ENCODE data around the gene VAPA. TPM values are rescaled to one million over a fixed set of nuclear protein-coding genes. Genes with fewer than 3 reads are reported as not detected.

The VAPA gene
- total and polyA plus RNA-seq, 9 of the 15 experiments (the other 6 are each of a cell fraction or from before 2014, with no cell fraction given): 219 to 902 (median 526) TPM

DNA sequence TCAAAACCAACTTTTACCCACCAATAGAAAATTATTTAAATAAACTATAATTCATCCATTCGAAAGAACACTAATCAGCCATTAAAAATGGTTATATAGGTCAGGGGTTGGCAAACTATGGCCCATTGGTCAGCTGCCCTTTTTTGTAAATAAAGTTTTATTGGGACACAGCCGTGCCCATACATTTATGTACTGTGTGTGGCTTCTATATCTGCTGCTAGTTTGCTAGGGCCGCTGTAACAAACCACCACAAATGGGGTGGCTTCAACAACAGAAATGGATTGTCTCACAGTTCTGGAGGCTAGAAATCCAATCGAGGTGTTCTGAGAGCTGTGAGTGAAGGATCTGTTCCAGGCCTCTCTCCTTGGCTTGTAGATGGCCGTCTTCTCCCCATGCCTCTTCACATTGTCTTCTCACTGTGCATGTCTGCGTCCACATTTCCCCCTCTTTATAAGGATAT lies 35.0 kb upstream of the VAPA start (continued):
- TF ChIP-seq FOXO4 (CRISPR knock-in tag; IDR thresholded peaks at IDR 0.05): no peak
- no peak for TF ChIP-seq U2AF2 (optimal IDR thresholded peaks at IDR 0.05; ENCODE audit: low read depth, low read length)
- no peak for TF ChIP-seq HDAC3 (IDR thresholded peaks at IDR 0.05; ENCODE audit: borderline replicate concordance, partially characterized antibody)
- TF ChIP-seq SFPQ (IDR thresholded peaks at IDR 0.05; ENCODE audit: low read depth, low read length): no peak
- TF ChIP-seq NUFIP1 (IDR thresholded peaks at IDR 0.05; ENCODE audit: partially characterized antibody): no peak
- no peak for TF ChIP-seq TCF3 (CRISPR knock-in tag; IDR thresholded peaks at IDR 0.05)
- no peak for TF ChIP-seq PHF20 (IDR thresholded peaks at IDR 0.05; ENCODE audit: partially characterized antibody)
- TF ChIP-seq ELF1 (tag; IDR thresholded peaks at IDR 0.05): no peak
- no peak for TF ChIP-seq ASH1L (IDR thresholded peaks at IDR 0.05; ENCODE audit: borderline replicate concordance, low read depth, partially characterized antibody)
- TF ChIP-seq ZMIZ1 (IDR thresholded peaks at IDR 0.05; ENCODE audit: low read depth in 2 of 2, low read length in 2 of 2): no peak
- no peak for TF ChIP-seq FOXJ3 (CRISPR knock-in tag; IDR thresholded peaks at IDR 0.05)
- TF ChIP-seq CBX5 (IDR thresholded peaks at IDR 0.05; ENCODE audit: borderline replicate concordance, low read depth): no peak
- no peak; the same call in 1 of the 2 replicates for TF ChIP-seq ZNF41 (CRISPR knock-in tag; conservative IDR thresholded peaks at IDR 0.05)
- TF ChIP-seq ZNF121 (CRISPR knock-in tag; conservative IDR thresholded peaks at IDR 0.05): no peak
- no peak for TF ChIP-seq RUNX1 (IDR thresholded peaks at IDR 0.05; ENCODE audit: low read depth)
- TF ChIP-seq SIN3B (IDR thresholded peaks at IDR 0.05; ENCODE audit: low read depth): no peak
- no peak for TF ChIP-seq EGR1 (conservative IDR thresholded peaks at IDR 0.05)
- TF ChIP-seq, protein P1, sequence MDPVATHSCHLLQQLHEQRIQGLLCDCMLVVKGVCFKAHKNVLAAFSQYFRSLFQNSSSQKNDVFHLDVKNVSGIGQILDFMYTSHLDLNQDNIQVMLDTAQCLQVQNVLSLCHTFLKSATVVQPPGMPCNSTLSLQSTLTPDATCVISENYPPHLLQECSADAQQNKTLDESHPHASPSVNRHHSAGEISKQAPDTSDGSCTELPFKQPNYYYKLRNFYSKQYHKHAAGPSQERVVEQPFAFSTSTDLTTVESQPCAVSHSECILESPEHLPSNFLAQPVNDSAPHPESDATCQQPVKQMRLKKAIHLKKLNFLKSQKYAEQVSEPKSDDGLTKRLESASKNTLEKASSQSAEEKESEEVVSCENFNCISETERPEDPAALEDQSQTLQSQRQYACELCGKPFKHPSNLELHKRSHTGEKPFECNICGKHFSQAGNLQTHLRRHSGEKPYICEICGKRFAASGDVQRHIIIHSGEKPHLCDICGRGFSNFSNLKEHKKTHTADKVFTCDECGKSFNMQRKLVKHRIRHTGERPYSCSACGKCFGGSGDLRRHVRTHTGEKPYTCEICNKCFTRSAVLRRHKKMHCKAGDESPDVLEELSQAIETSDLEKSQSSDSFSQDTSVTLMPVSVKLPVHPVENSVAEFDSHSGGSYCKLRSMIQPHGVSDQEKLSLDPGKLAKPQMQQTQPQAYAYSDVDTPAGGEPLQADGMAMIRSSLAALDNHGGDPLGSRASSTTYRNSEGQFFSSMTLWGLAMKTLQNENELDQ (CRISPR knock-in tag; IDR thresholded peaks at IDR 0.05; ENCODE audit: borderline replicate concordance): no peak
- TF ChIP-seq ZNF124 (CRISPR knock-in tag; IDR thresholded peaks at IDR 0.05): no peak
- TF ChIP-seq PCBP1 (IDR thresholded peaks at IDR 0.05; ENCODE audit: low read depth, low read length, poor library complexity, severe bottlenecking): no peak
- TF ChIP-seq JUNB (CRISPR knock-in tag; conservative IDR thresholded peaks at IDR 0.05): no peak
